ENCODE measurements around the gene NHSL2. TPM values are rescaled to one million over a fixed set of nuclear protein-coding genes. Genes with fewer than 3 reads are reported as not detected.

NHSL2 gene
- total RNA-seq, 1 donor from 2014 or later = not detected

DNA sequence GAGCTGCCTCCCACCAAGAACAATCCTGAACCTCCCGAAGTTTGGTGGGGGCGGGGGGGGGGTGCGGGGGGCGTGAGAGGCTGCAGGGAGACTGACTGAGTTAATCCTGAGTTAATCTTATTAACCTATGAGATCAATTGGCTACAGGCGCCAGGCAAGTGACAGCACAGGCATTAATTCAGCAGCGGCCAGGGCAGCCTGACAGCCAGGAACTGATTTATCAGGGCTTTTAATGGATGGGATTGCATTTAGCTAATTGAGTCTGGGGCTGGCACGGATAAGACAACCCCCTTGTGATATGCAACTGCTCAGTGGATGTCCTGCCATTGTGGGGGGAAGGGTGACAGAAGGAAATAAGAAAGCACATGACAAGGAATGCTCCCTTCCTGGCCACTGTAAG is 204.7 kb downstream of the NHSL2 start:
- no peak for FAIRE-seq

DNA sequence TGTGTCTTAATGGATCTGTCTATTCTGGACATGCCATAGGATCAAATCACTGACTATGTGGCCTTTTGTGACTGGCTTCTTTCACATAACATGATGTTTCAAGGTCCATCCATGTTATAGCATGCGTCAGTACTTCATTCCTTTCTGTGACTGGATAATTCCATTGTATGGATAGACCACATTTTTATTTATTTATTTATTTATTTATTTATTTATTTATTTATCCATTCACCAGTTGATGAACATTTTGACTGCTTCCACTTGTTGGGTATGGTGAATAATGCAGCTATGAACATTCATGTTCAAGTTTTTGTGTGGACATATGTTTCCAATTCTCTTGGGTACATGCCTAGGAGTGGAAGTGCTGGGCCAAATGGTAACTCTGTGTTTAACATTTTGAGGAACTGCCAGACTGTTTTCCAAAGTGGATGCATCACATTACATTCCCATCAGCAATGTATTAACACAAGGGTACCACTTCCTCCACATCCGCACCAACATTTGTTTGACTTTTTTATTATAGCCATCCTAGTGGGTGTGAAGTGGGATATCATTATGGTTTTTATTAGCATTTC is 207.1 kb downstream of the NHSL2 start:
- H3K4me3 ChIP-seq (ENCODE audit: low read depth, low read length) = no peak overlapping the region
- DNase-seq (ENCODE audit: low read depth) = no peak
- FAIRE-seq = no peak
- peaks cover 1% of the 10 kb centered on the region for H3K27me3 ChIP-seq (ENCODE audit: control insufficient read depth, insufficient read depth, low read length)
- H3K36me3 ChIP-seq (ENCODE audit: control insufficient read depth, insufficient read depth, low read length) = no peaks in the 10 kb centered on the region
- no peak for TF ChIP-seq CTCF (IDR thresholded peaks at IDR 0.05; ENCODE audit: insufficient read depth, low read length, severe bottlenecking)

More for the DNA sequence above, 204.7 kb downstream of the NHSL2 start:
- TF ChIP-seq CTCF (IDR thresholded peaks at IDR 0.05; ENCODE audit: insufficient read depth, low read length, severe bottlenecking) = no peak
- DNase-seq (ENCODE audit: low read depth) = no peak
- H3K27me3 ChIP-seq (ENCODE audit: control insufficient read depth, insufficient read depth, low read length) = no peaks in the 10 kb centered on the region
- H3K4me3 ChIP-seq (ENCODE audit: low read depth, low read length) = no peak overlapping the region
- H3K36me3 ChIP-seq (ENCODE audit: control insufficient read depth, insufficient read depth, low read length) = no peaks in the 10 kb centered on the region

DNA sequence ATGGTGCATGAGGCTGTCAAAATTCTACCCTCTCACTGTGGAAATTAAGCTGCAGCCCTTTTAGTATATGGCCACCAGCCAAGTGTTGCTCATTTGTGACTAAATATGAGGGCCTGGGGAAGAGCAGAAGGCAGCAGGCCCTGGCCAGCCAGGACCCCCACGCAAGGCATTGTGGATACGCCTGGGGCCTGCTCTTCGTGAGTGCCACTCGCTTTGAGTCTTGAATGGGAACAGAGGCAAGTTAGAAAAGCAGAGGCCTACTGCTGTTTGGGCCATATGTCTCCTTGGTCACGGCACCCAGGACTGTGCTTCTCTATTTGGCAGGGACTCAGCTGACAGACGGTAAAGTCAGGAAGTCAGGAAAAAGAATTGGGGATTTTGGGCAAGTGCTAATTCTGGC is 210.2 kb downstream of the NHSL2 start:
- Histone ChIP-seq H3K36me3 (ENCODE audit: control insufficient read depth, insufficient read depth, low read length) (no peaks in the 10 kb centered on the region), H3K27me3 (ENCODE audit: control insufficient read depth, insufficient read depth, low read length) (peaks cover 8% of the 10 kb centered on the region), H3K4me3 (ENCODE audit: low read depth, low read length) (no peak overlapping the region)
- no peak for TF ChIP-seq CTCF (IDR thresholded peaks at IDR 0.05; ENCODE audit: insufficient read depth, low read length, severe bottlenecking)
- no peak for FAIRE-seq
- DNase-seq (ENCODE audit: low read depth) = no peak

DNA sequence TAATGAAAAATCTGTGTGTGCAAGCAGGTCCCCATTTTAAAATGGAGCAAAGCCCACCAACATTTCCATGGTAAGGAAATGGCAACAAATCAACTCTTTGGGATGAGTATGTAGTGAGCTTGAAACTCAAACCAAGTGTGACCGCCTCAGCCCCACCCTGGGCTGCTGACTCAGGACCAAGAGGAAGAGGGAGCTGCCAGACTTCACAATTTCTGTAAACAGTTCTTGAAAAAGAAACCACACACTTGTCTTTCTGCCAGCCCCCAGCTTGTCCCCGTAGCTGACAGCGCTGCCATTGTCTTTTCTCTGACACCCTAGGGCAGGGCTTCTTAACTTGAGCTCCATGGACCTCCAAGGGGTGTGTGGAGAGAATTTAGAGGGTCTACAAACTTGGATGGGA is 210.7 kb downstream of the NHSL2 start:
- Histone ChIP-seq H3K27me3 (ENCODE audit: control insufficient read depth, insufficient read depth, low read length) (peaks cover 8% of the 10 kb centered on the region), H3K4me3 (ENCODE audit: low read depth, low read length) (no peak overlapping the region), H3K36me3 (ENCODE audit: control insufficient read depth, insufficient read depth, low read length) (no peaks in the 10 kb centered on the region)
- no peak for TF ChIP-seq CTCF (IDR thresholded peaks at IDR 0.05; ENCODE audit: insufficient read depth, low read length, severe bottlenecking)
- FAIRE-seq (peak; percentile 64), DNase-seq (ENCODE audit: low read depth) (peak; percentile 54)

DNA sequence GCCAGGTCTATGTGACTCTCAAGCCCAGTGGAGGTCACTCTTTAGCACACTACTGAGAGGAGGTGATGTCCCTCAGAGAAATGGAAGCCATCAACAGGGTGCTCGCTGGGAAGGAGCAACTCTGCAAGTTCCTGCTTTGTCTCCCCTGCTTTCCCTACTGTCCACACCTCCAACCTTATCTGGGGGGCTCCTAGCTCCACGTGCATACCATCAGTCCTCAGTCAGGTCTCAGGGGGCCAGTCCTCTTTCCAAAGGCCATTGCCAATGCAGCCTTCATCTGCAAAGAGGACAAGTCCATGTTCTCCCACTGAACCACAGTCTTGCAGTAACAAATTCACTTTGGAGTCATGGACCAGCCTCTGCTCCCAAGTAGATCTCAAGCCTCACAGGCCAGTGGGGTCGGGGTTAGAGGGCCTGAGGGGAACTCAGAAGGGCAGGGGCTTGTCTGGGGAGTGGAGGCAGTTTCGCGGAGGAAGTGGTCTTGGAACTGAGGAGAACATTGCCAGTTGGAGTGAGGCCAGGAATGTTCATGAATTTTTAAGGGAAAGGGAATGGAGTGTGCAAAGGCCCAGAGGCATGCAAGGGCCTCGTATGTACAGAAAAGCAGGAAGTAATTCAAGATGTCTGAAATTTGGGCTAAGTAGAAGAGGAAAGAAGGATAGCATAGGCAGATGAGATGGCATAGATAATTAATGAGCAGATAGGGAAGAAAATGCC is 212.1 kb downstream of the NHSL2 start:
- no peaks in the 10 kb centered on the region for H3K36me3 ChIP-seq (ENCODE audit: control insufficient read depth, insufficient read depth, low read length)
- no peak overlapping the region for H3K4me3 ChIP-seq (ENCODE audit: low read depth, low read length)
- DNase-seq (ENCODE audit: low read depth) (no peak), FAIRE-seq (no peak)
- H3K27me3 ChIP-seq (ENCODE audit: control insufficient read depth, insufficient read depth, low read length) = peaks cover 8% of the 10 kb centered on the region
- no peak for TF ChIP-seq CTCF (IDR thresholded peaks at IDR 0.05; ENCODE audit: insufficient read depth, low read length, severe bottlenecking)
